SK-N-SH (cell line): Measurements from ENCODE around the gene C9. TPM values are rescaled to one million over a fixed set of nuclear protein-coding genes. Genes with fewer than 3 reads are reported as not detected.

Source experiments
- CTCF ChIA-PET: fragments of 300-600, 350-600 bp; formaldehyde crosslinking; extraction: SDS; loops from one replicate; lab custom pipeline; 2021; lab: Yijun Ruan, JAX
- POLR2A ChIA-PET: fragments of 350-600 bp; sonication (Branson Sonifier 250); formaldehyde crosslinking; extraction: SDS; loops from one replicate; lab custom pipeline; 2020; ENCODE audit warnings: antibody characterized with exemption, inconsistent platforms; lab: Yijun Ruan, JAX
- DNase-seq: peaks from one replicate; pipeline ENCODE4 v3.0.0; 2012
- H2AFZ ChIP-seq: fragments of 200-600 bp; sonication (generic); 2 replicates; pipeline ENCODE4 v1.8.1; 2016; ENCODE audit warnings: antibody characterized with exemption, mild to moderate bottlenecking, low read depth
- H3F3A ChIP-seq: fragments of 200-600 bp; sonication (generic); replicated peaks from 2 replicates; pipeline ENCODE3; 2016; ENCODE audit warnings: antibody characterized with exemption, mild to moderate bottlenecking; ENCODE audit not compliant: insufficient read depth
- H3K27ac ChIP-seq, 2 experiments: fragments of 200-500 bp in 1 of 2; fragments of 200-600 bp in 1 of 2; sonication (Bioruptor generic) in 1 of 2; sonication (generic), shearing (Covaris generic) in 1 of 2; 2 replicates each; pipeline versions ENCODE4 v1.5.1 to v1.6.1; 2014 to 2016; ENCODE audit warnings: low read depth in 2 of 2, inconsistent platforms in 1 of 2, low read length in 1 of 2, mild to moderate bottlenecking in 1 of 2, mixed read lengths in 1 of 2
- H3K27me3 ChIP-seq: fragments of 200-600 bp; sonication (generic), shearing (Covaris generic); 2 replicates; pipeline ENCODE4 v1.6.1; 2016; ENCODE audit warnings: mixed run types; ENCODE audit not compliant: insufficient read depth
- H3K36me3 ChIP-seq, 2 experiments: fragments of 200-500 bp in 1 of 2; fragments of 200-600 bp in 1 of 2; sonication (Bioruptor generic) in 1 of 2; sonication (generic) in 1 of 2; replicated peaks in 1 of 2; 2 replicates each; pipeline versions ENCODE3 to v1.5.1; 2014 to 2016; ENCODE audit warnings: low read length in 1 of 2, mild to moderate bottlenecking in 1 of 2; ENCODE audit not compliant: insufficient read depth in 2 of 2, control insufficient read depth in 1 of 2
- H3K4me1 ChIP-seq, 2 experiments: fragments of 200-500 bp in 1 of 2; fragments of 200-600 bp in 1 of 2; sonication (Bioruptor generic) in 1 of 2; sonication (generic), shearing (Covaris generic) in 1 of 2; 2 replicates each; pipeline versions ENCODE4 v1.5.1 to v1.6.1; 2014 to 2016; ENCODE audit warnings: low read depth in 1 of 2, low read length in 1 of 2, mixed run types in 1 of 2; ENCODE audit not compliant: insufficient read depth in 2 of 2, control insufficient read depth in 1 of 2
- H3K4me2 ChIP-seq: fragments of 200-600 bp; sonication (generic), shearing (Covaris generic); 2 replicates; pipeline ENCODE4 v1.6.1; 2017; ENCODE audit warnings: mixed run types
- H3K4me3 ChIP-seq, 2 experiments: fragments of 200-500 bp in 1 of 2; fragments of 200-600 bp in 1 of 2; sonication (Bioruptor generic) in 1 of 2; sonication (generic), shearing (Covaris generic) in 1 of 2; 2 replicates each; pipeline versions ENCODE4 v1.5.1 to v1.8.1; 2014 to 2016; ENCODE audit warnings: low read depth in 2 of 2, inconsistent platforms in 1 of 2, low read length in 1 of 2, mild to moderate bottlenecking in 1 of 2, mixed read lengths in 1 of 2, moderate library complexity in 1 of 2
- H3K79me2 ChIP-seq: fragments of 200-600 bp; sonication (generic); 2 replicates; pipeline ENCODE4 v1.8.1; 2017; ENCODE audit warnings: mild to moderate bottlenecking; ENCODE audit not compliant: insufficient read depth
- H3K9ac ChIP-seq: fragments of 200-600 bp; sonication (generic); 2 replicates; pipeline ENCODE4 v1.6.1; 2017; ENCODE audit warnings: mixed run types
- H3K9me2 ChIP-seq: fragments of 200-600 bp; sonication (generic); 2 replicates; pipeline ENCODE4 v1.6.1; 2017; ENCODE audit warnings: mixed run types
- H3K9me3 ChIP-seq: fragments of 200-600 bp; sonication (generic); 2 replicates; pipeline ENCODE4 v1.6.1; 2017; ENCODE audit warnings: mixed run types, mild to moderate bottlenecking, moderate library complexity
- H4K20me1 ChIP-seq: fragments of 200-600 bp; sonication (generic); 2 replicates; pipeline ENCODE4 v1.6.1; 2017; ENCODE audit warnings: mild to moderate bottlenecking, mixed run types; ENCODE audit not compliant: insufficient read depth
- CHD2 ChIP-seq: fragments of 150-350 bp; IDR thresholded peaks from 2 replicates; pipeline ENCODE4 v1.6.1; 2018; ENCODE audit warnings: low read length; ENCODE audit not compliant: partially characterized antibody
- ELF1 ChIP-seq: IDR thresholded peaks from 2 replicates; pipeline ENCODE4 v1.4.0; 2012
- EZH2phosphoT487 ChIP-seq: fragments of 200-600 bp; sonication (generic); IDR thresholded peaks from 2 replicates; pipeline ENCODE4 v1.6.1; 2017; ENCODE audit warnings: low read depth, mixed run types, mild to moderate bottlenecking, antibody characterized with exemption, moderate library complexity, borderline replicate concordance
- FOSL2 ChIP-seq: IDR thresholded peaks from 2 replicates; pipeline ENCODE4 v1.4.0; 2012; ENCODE audit warnings: low read depth, mild to moderate bottlenecking, moderate library complexity, borderline replicate concordance
- FOXJ3 ChIP-seq: sonication (generic); formaldehyde crosslinking; IDR thresholded peaks from 2 replicates; pipeline ENCODE4 v1.5.1; 2020; ENCODE audit warnings: mild to moderate bottlenecking, missing genetic modification reagents
- NFIC ChIP-seq: IDR thresholded peaks from 2 replicates; pipeline ENCODE4 v1.4.0; 2012; ENCODE audit warnings: borderline replicate concordance
- RAD21 ChIP-seq: IDR thresholded peaks from 2 replicates; pipeline ENCODE4 v1.6.1; 2012; ENCODE audit warnings: mild to moderate bottlenecking, low read length
- RXRA ChIP-seq: IDR thresholded peaks from 2 replicates; pipeline ENCODE4 v1.4.0; 2012; ENCODE audit warnings: low read depth, mild to moderate bottlenecking, borderline replicate concordance
- SMC3 ChIP-seq: IDR thresholded peaks from 2 replicates; pipeline ENCODE4 v1.6.1; 2012; ENCODE audit warnings: low read depth, low read length, improper control_type of control experiment
- TEAD4 ChIP-seq: IDR thresholded peaks from 2 replicates; pipeline ENCODE4 v1.4.0; 2012; ENCODE audit warnings: mild to moderate bottlenecking, borderline replicate concordance; ENCODE audit not compliant: insufficient read depth
- USF1 ChIP-seq: IDR thresholded peaks from 2 replicates; pipeline ENCODE4 v1.4.0; 2012; ENCODE audit warnings: low read depth, borderline replicate concordance
- USF2 ChIP-seq: fragments of 150-350 bp; IDR thresholded peaks from 2 replicates; pipeline ENCODE4 v1.6.1; 2017; ENCODE audit warnings: antibody characterized with exemption, low read length, low read depth, borderline replicate concordance
- WGBS: methylation state at CpG from one replicate; pipeline ENCODE4 v1.1.6; 2017; ENCODE audit warnings: low lambda C conversion rate; 5-methylcytosine and 5-hydroxymethylcytosine counted together
- polyA plus RNA-seq, 3 experiments: library from polyadenylated mRNA; depleted of rRNA; stranded (reverse); fragments of >200 nt; gene quantifications; 2 replicates each; pipeline ENCODE4 v1.2.3, GENCODE V29; 2012
- TF ChIP-seq, protein P1 (sequence below): fragments of 150-350 bp; IDR thresholded peaks from 2 replicates; pipeline ENCODE4 v1.6.1; 2016; ENCODE audit warnings: mild to moderate bottlenecking, low read depth, low read length
- TF ChIP-seq, protein P2 (sequence below): IDR thresholded peaks from 2 replicates; pipeline ENCODE4 v1.4.0; 2012; ENCODE audit warnings: low read depth
- TF ChIP-seq, protein P3 (sequence below): IDR thresholded peaks from 2 replicates; pipeline ENCODE4 v1.4.0; 2012; ENCODE audit warnings: low read depth, borderline replicate concordance
- TF ChIP-seq, protein P4 (sequence below): IDR thresholded peaks from 2 replicates; pipeline ENCODE4 v1.6.1; 2012; ENCODE audit warnings: mild to moderate bottlenecking, low read depth, low read length, moderate library complexity
- TF ChIP-seq, protein P5 (sequence below): fragments of 200-600 bp; sonication (generic); IDR thresholded peaks from 2 replicates; pipeline ENCODE4 v1.6.1; 2017; ENCODE audit warnings: antibody characterized with exemption, mild to moderate bottlenecking, moderate library complexity

C9 gene
- polyA plus RNA-seq, 1 of the 3 experiments (the other 2 are of a cell fraction), result not detected

GRCh38 chr5:39362646-39363045, 1.6 kb downstream of the C9 start:
- Histone ChIP-seq H3K9me2 (no peaks in the 10 kb centered on the region), H3K4me1 (peaks cover 0 to 4% of the 10 kb centered on the region in 2 experiments; a peak in 1 of 4 replicates), H3K4me2 (no peak overlapping the region), H3K79me2 (no peaks in the 10 kb centered on the region), H3K9ac (no peak overlapping the region), H3F3A (peaks cover 10% of the 10 kb centered on the region), H3K9me3 (no peaks in the 10 kb centered on the region), H2AFZ (no peak overlapping the region), H4K20me1 (no peaks in the 10 kb centered on the region), H3K36me3 (no peaks in the 10 kb centered on the region), H3K27me3 (no peaks in the 10 kb centered on the region), H3K4me3 (no peak overlapping the region), H3K27ac (no peak overlapping the region)
- ChIA-PET CTCF (interaction anchor here (3.4 kb wide), 1 partner anchor 13 kb away, joined by 11 read pairs; no protein-coding TSS in a partner anchor), POLR2A (no interaction called here)
- no peak for DNase-seq
- no peak for TF ChIP-seq EZH2phosphoT487
- TF ChIP-seq, protein P1, sequence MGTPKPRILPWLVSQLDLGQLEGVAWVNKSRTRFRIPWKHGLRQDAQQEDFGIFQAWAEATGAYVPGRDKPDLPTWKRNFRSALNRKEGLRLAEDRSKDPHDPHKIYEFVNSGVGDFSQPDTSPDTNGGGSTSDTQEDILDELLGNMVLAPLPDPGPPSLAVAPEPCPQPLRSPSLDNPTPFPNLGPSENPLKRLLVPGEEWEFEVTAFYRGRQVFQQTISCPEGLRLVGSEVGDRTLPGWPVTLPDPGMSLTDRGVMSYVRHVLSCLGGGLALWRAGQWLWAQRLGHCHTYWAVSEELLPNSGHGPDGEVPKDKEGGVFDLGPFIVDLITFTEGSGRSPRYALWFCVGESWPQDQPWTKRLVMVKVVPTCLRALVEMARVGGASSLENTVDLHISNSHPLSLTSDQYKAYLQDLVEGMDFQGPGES, result no peak
- no peak for TF ChIP-seq RXRA
- TF ChIP-seq, protein P2, sequence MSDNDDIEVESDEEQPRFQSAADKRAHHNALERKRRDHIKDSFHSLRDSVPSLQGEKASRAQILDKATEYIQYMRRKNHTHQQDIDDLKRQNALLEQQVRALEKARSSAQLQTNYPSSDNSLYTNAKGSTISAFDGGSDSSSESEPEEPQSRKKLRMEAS, result no peak
- TF ChIP-seq ELF1, result no peak
- no peak for TF ChIP-seq RAD21
- TF ChIP-seq USF1, result no peak
- TF ChIP-seq, protein P3, sequence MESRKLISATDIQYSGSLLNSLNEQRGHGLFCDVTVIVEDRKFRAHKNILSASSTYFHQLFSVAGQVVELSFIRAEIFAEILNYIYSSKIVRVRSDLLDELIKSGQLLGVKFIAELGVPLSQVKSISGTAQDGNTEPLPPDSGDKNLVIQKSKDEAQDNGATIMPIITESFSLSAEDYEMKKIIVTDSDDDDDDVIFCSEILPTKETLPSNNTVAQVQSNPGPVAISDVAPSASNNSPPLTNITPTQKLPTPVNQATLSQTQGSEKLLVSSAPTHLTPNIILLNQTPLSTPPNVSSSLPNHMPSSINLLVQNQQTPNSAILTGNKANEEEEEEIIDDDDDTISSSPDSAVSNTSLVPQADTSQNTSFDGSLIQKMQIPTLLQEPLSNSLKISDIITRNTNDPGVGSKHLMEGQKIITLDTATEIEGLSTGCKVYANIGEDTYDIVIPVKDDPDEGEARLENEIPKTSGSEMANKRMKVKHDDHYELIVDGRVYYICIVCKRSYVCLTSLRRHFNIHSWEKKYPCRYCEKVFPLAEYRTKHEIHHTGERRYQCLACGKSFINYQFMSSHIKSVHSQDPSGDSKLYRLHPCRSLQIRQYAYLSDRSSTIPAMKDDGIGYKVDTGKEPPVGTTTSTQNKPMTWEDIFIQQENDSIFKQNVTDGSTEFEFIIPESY, result no peak
- no peak for TF ChIP-seq TEAD4
- TF ChIP-seq, protein P4, sequence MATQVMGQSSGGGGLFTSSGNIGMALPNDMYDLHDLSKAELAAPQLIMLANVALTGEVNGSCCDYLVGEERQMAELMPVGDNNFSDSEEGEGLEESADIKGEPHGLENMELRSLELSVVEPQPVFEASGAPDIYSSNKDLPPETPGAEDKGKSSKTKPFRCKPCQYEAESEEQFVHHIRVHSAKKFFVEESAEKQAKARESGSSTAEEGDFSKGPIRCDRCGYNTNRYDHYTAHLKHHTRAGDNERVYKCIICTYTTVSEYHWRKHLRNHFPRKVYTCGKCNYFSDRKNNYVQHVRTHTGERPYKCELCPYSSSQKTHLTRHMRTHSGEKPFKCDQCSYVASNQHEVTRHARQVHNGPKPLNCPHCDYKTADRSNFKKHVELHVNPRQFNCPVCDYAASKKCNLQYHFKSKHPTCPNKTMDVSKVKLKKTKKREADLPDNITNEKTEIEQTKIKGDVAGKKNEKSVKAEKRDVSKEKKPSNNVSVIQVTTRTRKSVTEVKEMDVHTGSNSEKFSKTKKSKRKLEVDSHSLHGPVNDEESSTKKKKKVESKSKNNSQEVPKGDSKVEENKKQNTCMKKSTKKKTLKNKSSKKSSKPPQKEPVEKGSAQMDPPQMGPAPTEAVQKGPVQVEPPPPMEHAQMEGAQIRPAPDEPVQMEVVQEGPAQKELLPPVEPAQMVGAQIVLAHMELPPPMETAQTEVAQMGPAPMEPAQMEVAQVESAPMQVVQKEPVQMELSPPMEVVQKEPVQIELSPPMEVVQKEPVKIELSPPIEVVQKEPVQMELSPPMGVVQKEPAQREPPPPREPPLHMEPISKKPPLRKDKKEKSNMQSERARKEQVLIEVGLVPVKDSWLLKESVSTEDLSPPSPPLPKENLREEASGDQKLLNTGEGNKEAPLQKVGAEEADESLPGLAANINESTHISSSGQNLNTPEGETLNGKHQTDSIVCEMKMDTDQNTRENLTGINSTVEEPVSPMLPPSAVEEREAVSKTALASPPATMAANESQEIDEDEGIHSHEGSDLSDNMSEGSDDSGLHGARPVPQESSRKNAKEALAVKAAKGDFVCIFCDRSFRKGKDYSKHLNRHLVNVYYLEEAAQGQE, result no peak
- no peak for TF ChIP-seq USF2
- TF ChIP-seq NFIC, result no peak
- TF ChIP-seq CHD2, result no peak
- TF ChIP-seq, protein P5, sequence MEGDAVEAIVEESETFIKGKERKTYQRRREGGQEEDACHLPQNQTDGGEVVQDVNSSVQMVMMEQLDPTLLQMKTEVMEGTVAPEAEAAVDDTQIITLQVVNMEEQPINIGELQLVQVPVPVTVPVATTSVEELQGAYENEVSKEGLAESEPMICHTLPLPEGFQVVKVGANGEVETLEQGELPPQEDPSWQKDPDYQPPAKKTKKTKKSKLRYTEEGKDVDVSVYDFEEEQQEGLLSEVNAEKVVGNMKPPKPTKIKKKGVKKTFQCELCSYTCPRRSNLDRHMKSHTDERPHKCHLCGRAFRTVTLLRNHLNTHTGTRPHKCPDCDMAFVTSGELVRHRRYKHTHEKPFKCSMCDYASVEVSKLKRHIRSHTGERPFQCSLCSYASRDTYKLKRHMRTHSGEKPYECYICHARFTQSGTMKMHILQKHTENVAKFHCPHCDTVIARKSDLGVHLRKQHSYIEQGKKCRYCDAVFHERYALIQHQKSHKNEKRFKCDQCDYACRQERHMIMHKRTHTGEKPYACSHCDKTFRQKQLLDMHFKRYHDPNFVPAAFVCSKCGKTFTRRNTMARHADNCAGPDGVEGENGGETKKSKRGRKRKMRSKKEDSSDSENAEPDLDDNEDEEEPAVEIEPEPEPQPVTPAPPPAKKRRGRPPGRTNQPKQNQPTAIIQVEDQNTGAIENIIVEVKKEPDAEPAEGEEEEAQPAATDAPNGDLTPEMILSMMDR, result no peak
- no peak for TF ChIP-seq FOXJ3 (CRISPR knock-in tag)
- TF ChIP-seq FOSL2, result no peak
- no peak for TF ChIP-seq SMC3
- 31% methylated on average over 8 of the region's 8 CpGs for WGBS
